Measurements from ENCODE around the gene MSL2.

- TF ChIP-seq, protein P1, sequence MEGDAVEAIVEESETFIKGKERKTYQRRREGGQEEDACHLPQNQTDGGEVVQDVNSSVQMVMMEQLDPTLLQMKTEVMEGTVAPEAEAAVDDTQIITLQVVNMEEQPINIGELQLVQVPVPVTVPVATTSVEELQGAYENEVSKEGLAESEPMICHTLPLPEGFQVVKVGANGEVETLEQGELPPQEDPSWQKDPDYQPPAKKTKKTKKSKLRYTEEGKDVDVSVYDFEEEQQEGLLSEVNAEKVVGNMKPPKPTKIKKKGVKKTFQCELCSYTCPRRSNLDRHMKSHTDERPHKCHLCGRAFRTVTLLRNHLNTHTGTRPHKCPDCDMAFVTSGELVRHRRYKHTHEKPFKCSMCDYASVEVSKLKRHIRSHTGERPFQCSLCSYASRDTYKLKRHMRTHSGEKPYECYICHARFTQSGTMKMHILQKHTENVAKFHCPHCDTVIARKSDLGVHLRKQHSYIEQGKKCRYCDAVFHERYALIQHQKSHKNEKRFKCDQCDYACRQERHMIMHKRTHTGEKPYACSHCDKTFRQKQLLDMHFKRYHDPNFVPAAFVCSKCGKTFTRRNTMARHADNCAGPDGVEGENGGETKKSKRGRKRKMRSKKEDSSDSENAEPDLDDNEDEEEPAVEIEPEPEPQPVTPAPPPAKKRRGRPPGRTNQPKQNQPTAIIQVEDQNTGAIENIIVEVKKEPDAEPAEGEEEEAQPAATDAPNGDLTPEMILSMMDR (conservative IDR thresholded peaks at IDR 0.05 in 1 of 2, IDR thresholded peaks at IDR 0.05 in 1 of 2; ENCODE audit: extremely low read depth in 1 of 2, insufficient read depth in 1 of 2, low read depth in 1 of 2, low read length in 2 of 2) = no peak
- no peak for TF ChIP-seq EZH2 (IDR thresholded peaks at IDR 0.05; ENCODE audit: borderline replicate concordance, low read length)
Observed at GRCh38 chr3:136196064-136196400, at the start of gene MSL2.
